Measurements from ENCODE around the gene DPCD. TPM values are rescaled to one million over a fixed set of nuclear protein-coding genes. Genes with fewer than 3 reads are reported as not detected.

Gene DPCD
- total RNA-seq, 1 donor from 2014 or later, result 7.2 TPM

- ATAC-seq (no peak), DNase-seq (no peak)
- Histone ChIP-seq H3K9me3 (no peaks in the 10 kb centered on the region), H3K4me3 (no peak overlapping the region), H3K27me3 (no peaks in the 10 kb centered on the region), H3K36me3 (peaks cover 40% of the 10 kb centered on the region), H3K4me1 (no peaks in the 10 kb centered on the region), H3K27ac (no peak overlapping the region)
- TF ChIP-seq CTCF (IDR thresholded peaks at IDR 0.05), result no peak
- intact Hi-C loops (cut with DNase I), result no loop called here
Observed at GRCh38 chr10:101617102-101617823, 29.1 kb downstream of the DPCD start.

GRCh38 chr10:101617824-101618568 lies 29.9 kb downstream of the DPCD start:
- H3K27me3 ChIP-seq, result no peaks in the 10 kb centered on the region
- H3K36me3 ChIP-seq, result peaks cover 38% of the 10 kb centered on the region
- ATAC-seq, result no peak

GRCh38 chr10:101618871-101619270 lies 30.8 kb downstream of the DPCD start:
- no peak for TF ChIP-seq CTCF (IDR thresholded peaks at IDR 0.05)
- ATAC-seq (no peak), DNase-seq (no peak)
- Histone ChIP-seq H3K4me1 (no peaks in the 10 kb centered on the region), H3K9me3 (no peaks in the 10 kb centered on the region), H3K27me3 (no peaks in the 10 kb centered on the region), H3K36me3 (peaks cover 45% of the 10 kb centered on the region), H3K27ac (no peak overlapping the region), H3K4me3 (no peak overlapping the region)
- intact Hi-C loops (cut with DNase I), result no loop called here

More at GRCh38 chr10:101617824-101618568, 29.9 kb downstream of the DPCD start:
- Histone ChIP-seq H3K27ac (no peak overlapping the region), H3K9me3 (no peaks in the 10 kb centered on the region), H3K4me1 (no peaks in the 10 kb centered on the region), H3K4me3 (no peak overlapping the region)
- no peak for TF ChIP-seq CTCF (IDR thresholded peaks at IDR 0.05)
- intact Hi-C loops (cut with DNase I), result no loop called here
- no peak for DNase-seq

GRCh38 chr10:101619983-101620382 lies 31.9 kb downstream of the DPCD start:
- H3K27me3 ChIP-seq, result no peaks in the 10 kb centered on the region
- peaks cover 56% of the 10 kb centered on the region for H3K36me3 ChIP-seq
- intact Hi-C loops (cut with DNase I), result no loop called here
- no peak overlapping the region for H3K4me3 ChIP-seq
- ATAC-seq (no peak), DNase-seq (no peak)
- H3K4me1 ChIP-seq, result no peaks in the 10 kb centered on the region
- H3K9me3 ChIP-seq, result no peaks in the 10 kb centered on the region
- no peak for TF ChIP-seq CTCF (IDR thresholded peaks at IDR 0.05)
- H3K27ac ChIP-seq, result no peak overlapping the region

- no peak for ATAC-seq
- Histone ChIP-seq H3K4me3 (no peak overlapping the region), H3K9me3 (no peaks in the 10 kb centered on the region), H3K27me3 (no peaks in the 10 kb centered on the region), H3K4me1 (no peaks in the 10 kb centered on the region), H3K36me3 (peaks cover 55% of the 10 kb centered on the region), H3K27ac (no peak overlapping the region)
- intact Hi-C loops (cut with DNase I), result no loop called here
- no peak for TF ChIP-seq CTCF (IDR thresholded peaks at IDR 0.05)
- no peak for DNase-seq
Observed at GRCh38 chr10:101623528-101623927, 35.4 kb downstream of the DPCD start.
